Renal cortex interstitium (tissue), 11 donors: ENCODE measurements around the gene AGFG2. TPM values are rescaled to one million over a fixed set of nuclear protein-coding genes. Genes with fewer than 3 reads are reported as not detected.
"Not testable (repeated sequence)": the region's sequence is repeated elsewhere in the genome, so short reads cannot be mapped to it uniquely, and the experiment has no call there.

ENCODE experiments used
- DNase-seq, 11 donors: peaks; one replicate each; pipeline ENCODE4 v3.0.0-alpha.2; 2013; ENCODE audit warnings: low read depth in 9 of 11, low spot score in 4 of 11; ENCODE audit errors: extremely low read depth in 1 of 11
- polyA plus RNA-seq, 3 donors: library from polyadenylated mRNA; unstranded; fragments of 120-200 nt; gene quantifications; one replicate each; pipeline ENCODE4 v1.2.1, GENCODE V29; 2013; ENCODE audit not compliant: insufficient read length in 3 of 3

Gene AGFG2
- polyA plus RNA-seq, 3 donors = 9.2 to 13.6 (median 13.1) TPM

DNA sequence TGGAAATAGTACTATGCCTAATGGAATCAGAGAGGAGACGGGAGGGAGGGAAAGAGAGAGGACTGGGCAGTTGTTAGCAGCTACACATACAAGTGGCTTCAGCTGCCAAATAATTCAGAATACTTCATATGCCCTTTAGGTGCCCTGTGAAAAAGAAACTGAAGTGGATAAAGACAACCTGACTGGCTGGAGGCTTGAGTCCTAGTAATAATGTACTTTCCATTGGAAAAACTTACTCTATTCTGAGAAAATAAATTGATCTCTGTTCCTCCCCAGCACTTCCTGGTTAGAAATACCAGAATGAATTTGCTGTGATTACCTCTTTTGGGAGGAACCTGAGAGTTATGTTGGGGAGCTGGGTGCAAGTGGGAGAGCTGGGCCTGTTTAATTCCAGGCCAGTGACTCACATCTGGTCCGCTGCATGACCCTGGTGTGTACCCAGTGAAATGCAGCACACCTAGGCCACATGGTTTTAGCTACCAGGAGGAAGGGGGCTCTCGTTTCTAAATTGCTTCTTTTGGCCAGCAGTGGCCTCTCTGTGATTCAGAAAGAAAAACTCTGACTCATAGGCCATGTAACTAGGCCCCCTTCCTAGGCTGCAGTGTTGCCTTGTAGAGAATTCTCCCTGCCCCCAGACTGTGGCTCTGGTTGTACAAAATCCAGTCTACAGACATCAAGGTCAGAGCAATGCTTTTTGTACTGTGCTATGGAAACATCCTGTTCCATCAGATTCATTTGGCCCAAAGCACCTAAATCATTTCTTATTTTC lies 6.5 kb downstream of the AGFG2 start:
- peak in 5 of 11 donors; percentile 29 to 61 (median 50) for DNase-seq

DNA sequence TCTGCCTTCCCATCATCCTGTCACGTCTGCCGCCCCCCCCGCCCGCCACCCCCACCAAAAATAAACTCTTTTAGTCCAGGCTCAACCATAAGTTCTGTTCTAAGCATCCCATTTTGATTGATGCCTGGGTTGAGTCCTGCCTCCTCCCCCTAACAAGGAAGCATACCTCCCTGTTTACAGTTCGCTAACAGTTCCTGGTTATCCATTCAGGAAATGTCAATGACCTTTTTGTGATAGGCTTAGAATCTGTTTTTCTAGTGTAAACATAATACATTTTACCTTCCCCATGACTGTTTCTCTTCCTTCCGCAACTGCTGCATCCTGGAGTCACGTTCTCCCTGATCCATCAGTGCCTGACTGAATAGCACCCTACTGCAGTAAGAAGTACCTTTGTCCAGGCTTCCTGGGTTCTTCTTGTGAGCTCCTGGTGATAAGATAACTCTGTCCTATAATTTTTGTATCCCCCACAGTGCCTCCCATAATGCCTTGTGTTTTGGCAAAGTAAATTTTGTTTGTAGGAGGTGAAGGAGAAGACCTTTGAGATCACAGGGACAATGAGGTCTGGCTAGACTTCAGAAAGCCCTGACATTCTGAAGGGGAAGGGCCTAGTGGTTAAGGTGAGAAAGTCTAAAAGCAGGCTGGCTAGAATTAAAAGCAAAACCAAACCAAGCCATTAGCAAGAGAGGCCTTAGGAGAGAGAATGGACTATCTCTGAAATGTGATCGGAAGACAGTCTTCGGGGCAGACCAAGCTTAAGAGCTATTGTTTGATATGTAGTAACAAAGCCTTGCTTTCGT lies 7.3 kb downstream of the AGFG2 start:
- DNase-seq = no peak

DNA sequence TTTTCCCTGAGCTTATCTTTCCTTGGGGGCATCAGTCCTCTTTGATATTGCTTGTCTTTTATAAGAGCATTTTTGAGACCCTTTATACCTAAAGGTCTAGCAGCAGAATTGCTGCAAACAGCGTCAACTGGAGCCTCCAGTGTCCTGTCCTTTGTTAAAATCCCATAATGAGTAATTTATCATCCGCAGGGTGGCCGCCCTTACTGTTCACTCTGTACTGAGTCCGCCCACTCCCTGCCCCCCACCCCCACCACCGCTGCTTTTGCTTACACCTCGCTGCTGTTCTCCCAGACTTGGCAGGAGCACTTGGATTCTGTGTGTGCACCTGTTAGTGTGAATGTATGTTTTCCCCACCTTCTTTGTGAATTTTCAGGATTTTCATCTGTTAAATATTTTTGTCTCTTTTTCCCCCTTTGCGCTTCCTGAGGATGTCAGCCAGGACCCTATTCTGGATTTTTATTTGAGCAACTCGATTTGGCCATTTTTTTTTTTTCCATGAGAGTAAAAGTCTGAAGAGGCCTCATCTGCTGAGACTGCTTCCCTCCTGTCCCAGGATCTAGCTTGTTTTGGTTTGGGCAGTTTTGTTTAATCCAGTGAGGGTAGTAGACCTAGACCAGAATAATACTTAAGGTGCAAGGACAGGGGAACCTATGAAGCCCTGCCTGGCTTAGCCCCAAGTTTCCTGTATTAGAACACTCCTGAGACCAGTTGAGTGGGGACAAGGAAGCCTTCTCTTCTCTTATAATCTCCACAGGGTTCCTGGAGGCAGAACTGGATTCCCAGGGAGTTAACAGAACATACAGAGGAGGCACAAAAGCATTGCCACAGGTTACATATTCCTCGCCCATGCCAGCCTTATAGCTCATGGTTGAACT lies 8.2 kb downstream of the AGFG2 start:
- no peak for DNase-seq

DNA sequence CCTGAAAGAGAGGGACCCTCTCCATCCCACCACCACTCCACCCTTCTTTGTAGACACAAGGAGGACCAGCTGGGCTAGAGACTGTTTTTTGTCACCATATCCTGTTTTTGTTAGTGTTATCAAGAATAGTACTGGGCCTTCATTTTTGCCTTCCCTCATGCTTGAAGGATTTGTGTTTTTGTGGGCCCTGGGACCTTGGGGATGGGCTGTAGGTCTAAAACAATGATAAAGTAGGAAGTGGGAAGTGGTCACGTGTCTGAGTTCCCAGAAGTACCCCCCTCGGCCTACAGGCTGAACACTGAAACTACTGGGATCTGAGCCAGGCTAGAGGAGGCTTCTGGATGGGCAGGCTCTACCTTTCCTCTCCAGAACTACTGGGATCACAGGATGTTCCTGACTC lies 8.9 kb downstream of the AGFG2 start:
- DNase-seq = no peak

DNA sequence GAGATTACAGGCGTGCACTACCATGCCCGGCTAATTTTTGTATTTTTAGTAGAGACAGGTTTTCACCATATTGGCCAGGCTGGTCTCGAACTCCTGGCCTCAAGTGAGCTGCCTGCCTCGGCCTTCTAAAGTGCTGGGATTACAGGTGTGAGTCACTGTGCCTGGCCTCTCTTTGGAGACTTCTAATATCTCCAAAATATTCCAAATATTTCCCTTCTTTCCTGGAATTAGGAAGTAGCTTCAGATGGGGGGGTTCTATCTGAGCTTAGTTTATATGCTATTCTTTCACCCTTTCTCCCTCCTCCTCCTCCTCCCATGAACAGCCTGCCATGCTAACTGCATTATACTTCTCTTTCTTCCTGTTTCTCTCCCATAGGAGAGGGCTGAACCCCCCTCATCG lies 9.4 kb downstream of the AGFG2 start:
- DNase-seq = not testable (repeated sequence)

DNA sequence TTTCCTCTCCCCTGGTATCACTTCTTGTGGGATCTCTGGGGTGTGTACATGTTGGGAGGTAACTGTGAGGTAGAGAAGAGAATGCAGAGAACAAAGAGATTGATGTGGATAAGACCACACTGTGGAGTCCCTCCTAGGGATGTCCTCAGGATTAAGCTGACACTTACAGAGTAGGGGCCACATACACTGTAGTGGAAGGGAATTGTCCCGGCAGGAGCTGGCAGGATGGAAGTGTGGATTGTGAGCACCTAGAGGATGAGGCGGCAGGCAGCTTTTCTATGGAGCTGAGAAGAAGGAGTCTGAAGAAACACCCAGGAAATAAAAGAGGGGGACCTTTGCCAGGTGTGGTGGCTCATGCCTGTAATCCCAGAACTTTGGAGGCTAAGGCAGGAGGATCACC lies 13.5 kb downstream of the AGFG2 start:
- no peak for DNase-seq

DNA sequence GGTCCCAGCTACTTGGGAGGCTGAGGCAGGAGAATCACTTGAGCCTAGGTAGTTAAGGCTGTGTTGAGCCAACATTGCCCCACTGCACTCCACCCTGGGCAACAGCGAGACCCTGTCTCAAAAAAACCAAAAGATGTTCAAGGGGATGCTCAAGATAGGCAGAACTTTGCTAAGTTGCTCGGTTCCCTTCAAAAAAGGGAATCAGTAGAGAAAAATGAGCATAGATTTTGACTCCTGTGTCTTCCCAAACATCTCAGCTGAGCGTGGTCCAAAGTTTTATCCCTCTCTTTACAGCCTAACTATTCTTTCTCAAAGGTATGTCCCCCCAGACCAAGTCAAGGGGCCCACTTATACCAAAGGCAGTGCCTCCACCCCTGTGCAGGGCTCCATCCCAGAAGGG lies 14.0 kb downstream of the AGFG2 start:
- no peak for DNase-seq

DNA sequence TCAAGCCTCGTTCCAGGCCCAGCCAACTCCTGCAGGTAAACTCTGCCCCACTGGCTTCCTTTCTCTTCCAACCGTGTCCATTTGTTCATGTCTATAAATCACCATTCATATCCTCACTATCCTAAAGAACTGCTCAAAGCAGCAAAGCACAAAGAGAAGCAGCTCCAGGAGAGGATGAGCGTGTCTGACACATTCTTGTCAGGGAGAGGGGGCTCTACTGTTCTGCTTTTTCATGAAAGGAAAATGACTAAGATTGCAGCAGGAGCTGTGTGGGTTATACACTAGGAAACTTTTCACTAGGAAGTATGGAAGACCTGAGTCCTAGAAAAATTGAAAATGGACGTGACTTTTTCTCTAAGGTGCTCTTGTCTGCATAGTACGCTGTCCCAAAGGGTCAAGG lies 16.7 kb downstream of the AGFG2 start:
- no peak for DNase-seq

DNA sequence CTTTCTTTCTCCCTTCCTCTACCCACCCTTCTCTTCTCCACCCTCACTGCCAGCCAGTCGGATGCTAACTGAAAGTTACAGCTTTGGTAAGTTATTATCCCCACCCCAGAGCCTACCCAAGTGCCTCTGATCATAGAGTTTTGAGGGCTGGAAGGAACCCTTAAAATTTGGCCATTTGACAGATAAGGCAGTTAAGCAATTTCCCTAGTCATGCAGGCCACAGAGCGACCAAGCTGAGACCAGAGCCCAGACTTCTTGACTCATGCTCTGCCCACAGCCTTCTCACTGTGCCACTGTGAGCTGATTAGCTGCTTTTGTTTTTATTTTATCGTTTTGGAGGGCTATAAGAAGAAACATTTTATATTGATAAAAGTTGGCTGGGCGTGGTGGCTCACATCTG lies 17.5 kb downstream of the AGFG2 start:
- no peak for DNase-seq

DNA sequence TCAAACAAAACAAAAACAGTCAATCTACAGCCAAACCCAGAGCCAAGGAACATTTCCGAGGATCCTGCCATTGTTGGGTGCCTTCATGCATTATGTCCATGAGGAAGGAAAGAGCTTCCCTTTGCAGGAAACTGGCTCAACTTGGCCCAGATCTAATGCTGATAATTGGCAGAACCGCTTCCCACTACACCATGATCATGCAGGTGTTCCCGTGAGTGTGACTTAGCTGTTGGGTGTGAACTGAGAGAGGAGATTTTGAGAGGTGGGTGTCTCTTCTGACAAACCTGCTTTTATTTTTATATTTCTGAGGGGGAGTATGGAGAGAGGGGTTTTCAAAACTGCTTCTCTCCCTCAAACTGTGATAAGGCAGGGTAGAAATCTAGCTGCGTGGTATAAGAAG lies 20.1 kb downstream of the AGFG2 start:
- DNase-seq = no peak

DNA sequence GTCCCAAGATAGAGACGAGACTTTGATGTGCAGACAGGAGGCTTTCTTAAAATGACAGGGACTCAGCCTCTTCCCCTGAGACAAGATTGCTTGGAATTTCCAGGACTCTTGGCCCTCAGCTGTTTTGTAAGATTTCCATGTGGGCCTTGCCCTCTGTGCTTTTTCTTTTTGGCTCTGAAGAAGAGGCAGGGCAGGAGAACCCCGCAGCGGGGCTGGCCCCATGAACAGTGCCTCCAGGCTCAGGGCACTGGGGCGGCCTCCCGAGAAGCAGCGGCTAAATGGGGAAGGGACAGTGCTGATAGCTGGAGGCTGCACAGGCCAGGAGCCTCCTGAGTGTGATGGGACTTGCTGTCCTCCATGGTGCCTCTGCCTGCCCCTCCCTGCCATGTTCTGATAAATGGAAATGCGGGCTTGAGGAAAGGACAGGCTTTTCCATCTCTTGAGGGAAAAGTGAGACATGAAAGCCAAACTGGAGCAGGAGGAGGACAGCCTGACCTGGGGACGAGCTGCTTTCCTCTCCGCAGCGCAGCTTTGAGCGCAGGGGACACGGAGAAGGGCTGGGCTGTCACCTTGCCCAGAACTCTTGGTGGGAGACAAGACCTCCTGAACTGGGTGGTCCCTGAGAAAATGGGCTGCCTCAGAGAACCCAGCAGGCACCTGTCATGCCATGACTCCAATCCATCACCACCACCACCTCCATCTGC lies 22.6 kb downstream of the AGFG2 start:
- no peak for DNase-seq

DNA sequence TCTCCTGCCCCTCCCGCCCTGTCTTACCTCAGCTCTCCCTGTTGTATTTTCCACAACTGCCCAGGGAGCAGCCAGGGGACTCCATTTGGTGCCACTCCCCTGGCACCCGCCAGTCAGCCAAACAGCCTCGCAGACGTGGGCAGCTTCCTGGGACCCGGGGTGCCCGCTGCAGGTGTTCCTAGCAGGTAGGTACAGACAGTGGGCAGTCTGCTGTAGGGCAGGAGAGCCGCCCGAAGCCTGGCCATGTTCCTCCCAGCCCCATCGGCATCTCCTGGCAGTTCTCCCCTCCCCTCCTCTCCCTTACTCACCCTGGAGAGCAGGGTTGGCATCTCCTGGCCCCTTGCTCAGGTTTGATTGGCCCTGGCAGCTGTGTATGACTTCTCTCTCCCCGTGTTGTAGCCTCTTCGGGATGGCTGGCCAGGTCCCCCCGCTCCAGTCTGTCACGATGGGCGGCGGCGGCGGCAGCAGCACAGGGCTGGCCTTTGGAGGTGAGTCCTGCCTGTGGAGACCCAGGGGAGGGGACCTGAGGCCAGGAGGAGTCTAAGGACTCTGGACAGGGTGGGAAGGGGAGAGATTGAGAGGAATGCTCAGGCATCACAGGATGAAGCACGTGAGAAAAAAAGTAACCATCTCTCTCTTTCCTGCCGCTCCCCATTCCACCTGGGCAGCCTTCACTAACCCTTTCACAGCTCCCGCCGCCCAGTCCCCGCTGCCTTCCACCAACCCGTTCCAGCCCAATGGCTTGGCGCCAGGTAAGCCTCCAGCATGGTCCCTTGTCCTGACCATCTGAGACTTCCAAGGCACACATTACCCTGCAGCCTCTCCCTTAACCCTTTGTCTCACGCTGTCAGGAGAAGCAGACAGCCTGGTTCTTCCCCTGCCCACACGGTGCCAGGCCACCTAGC lies 23.4 kb downstream of the AGFG2 start:
- no peak for DNase-seq

DNA sequence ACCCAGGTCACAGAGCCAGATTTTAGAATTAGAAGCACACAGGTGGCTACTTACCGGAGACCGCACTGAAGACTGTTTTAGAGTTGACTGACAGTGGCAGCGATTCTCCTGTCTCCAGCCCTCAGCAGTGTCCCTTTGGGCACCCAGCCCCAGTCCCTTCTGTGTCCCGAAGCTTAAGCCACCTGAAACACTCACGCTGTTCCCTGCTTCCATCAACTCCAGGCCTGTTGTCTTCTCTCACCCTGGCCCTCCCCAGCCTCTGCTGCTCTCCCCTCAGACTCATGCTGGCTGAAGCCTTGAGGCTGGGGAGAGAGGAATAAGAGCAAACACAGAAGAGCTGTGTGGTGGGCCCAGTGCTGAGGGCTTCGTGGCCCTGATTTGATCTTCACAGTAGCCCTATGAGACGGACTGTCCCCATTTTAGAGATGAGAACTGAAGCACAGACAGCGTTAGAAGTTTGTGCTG lies 24.1 kb downstream of the AGFG2 start:
- DNase-seq = no peak

DNA sequence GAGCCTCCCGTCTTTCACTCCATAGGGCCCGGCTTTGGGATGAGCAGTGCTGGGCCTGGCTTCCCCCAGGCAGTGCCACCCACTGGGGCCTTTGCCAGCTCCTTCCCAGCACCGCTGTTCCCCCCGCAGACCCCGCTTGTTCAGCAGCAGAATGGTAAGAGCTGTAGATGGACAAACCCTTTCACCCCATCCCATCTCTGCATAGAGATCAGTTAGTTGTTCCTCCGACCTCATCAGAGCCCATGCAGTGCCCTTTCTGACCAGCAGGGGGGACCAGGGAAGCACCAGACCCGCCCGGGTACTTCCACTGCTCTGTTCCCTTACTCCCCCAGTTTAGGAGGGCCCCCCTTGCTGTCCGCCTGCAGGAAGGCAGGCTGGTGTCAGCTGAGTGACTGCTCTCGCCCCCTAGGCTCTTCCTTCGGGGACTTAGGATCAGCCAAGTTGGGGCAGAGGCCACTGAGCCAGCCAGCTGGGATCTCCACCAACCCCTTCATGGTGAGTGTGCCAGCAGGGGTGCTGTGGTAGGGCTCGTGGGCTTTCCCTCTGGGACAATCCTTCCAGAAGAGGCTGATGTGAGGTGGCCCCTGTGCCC lies 24.9 kb downstream of the AGFG2 start:
- peak in 1 of 11 donors; percentile 69 for DNase-seq

DNA sequence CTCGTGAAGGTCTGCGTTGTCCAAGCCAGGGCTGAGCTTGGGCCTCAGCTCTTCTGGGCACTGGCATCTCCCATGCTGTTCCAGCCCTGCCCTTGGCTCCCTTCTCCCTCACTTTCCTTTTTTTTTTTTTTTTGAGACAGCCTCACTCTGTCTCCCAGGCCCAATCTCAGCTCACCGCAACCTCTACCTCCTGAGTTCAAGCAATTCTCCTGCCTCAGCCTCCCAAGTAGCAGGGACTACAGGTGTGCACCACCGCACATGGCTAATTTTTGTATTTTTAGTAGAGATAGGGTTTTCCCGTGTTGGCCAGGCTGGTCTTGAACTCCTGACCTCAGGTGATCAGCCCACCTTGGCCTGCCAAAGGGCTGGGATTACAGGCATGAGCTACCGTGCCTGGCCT lies 25.4 kb downstream of the AGFG2 start:
- not testable (repeated sequence) for DNase-seq

DNA sequence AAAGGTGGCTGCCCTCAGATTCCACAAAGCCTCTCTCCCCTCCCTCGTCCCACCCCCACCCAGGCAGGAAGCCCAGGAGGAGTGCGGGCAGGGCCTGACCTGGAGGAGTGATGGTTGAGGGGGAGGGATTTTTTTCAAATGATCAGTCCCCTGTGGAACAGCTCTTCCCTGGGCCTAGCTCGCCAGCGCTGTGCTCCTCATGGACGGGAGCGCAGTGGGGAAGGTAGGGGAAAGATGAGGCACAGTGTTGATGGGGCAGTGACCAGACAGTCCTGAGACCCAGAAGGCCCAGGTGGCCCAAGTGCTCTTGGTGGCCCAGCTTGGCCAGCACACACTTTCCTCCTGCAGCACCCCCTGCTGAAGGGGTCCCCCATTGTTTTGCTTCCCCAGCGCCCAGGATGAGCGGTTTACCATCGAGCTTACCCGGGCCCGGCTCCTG lies 26.1 kb downstream of the AGFG2 start:
- DNase-seq = no peak

DNA sequence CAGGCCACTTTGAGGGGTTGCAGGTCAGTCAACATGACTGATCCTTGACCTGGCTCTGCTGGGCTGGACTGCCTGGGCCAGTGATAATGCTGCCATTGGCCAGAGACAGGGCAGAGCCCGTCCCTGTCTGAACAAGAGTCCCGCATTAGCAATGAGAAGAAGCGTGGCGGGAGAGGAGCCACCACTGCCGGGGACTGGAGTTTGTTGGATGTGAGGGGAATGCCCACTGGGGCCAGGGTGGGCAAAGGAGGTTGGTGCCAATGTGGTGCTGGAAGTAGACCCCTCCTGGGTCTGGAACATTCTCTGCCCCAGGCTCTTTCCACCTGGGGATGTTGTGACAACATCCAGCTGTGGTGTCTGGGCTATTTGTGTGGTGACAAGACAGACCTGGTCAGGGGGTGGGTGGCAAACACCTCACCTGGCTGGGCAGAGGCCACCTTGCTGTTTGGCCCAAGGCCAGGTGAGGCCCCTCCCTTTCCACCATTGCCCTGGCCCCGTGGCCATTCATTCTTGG lies 27.1 kb downstream of the AGFG2 start:
- no peak for DNase-seq
